Peyer's patch (tissue), 4 donors: ENCODE data around the gene DYNLL2.

ENCODE experiments used
- CTCF ChIP-seq, 6 experiments: fragments of 450-650 bp in 4 of 6; fragments of 200-600 bp in 2 of 6; sonication (generic) in 1 of 6; IDR thresholded peaks; one replicate each; pipeline ENCODE4 v1.5.1; 2017 to 2019; ENCODE audit warnings: antibody characterized with exemption in 6 of 6, mild to moderate bottlenecking in 3 of 6, moderate library complexity in 1 of 6
- POLR2A ChIP-seq, 2 donors: fragments of 450-650 bp; IDR thresholded peaks; one replicate each; pipeline ENCODE4 v1.5.1; 2017; ENCODE audit warnings: antibody characterized with exemption in 2 of 2, mild to moderate bottlenecking in 2 of 2, moderate library complexity in 2 of 2

GRCh38 chr17:58121925-58122324, 38.7 kb downstream of the DYNLL2 start:
- TF ChIP-seq CTCF (IDR thresholded peaks at IDR 0.05) (peak in 4 of 6 experiments; percentile 7 to 44 (median 36)), POLR2A (IDR thresholded peaks at IDR 0.05) (no peak)
